ENCODE data around the gene CEACAM8.
"Not testable (repeated sequence)": the region's sequence is repeated elsewhere in the genome, so short reads cannot be mapped to it uniquely, and the experiment has no call there.

CEACAM8 gene

DNA sequence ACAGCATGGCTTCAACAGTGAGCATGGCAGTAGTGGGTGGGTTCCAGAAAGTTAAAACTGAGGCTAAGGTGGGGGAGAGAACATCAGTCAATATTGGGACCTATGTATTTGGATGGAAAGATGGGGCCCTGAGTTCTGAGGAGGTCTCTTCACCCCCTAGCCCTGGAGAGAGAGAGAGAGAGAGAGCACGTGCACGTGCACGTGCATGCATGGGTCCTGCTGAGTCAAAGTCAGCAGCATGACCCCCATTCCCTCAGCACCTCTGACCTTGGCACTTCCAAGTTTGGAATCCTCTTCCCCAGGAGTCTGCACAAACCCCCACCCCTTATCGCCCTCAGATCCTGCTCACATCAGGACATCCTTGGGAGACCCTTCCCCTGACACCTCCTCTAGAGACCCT, 34.0 kb downstream of the CEACAM8 start:
- no peaks in the 10 kb centered on the region for H3K4me1 ChIP-seq (ENCODE audit: control insufficient read depth, low read length)
- no peaks in the 10 kb centered on the region for H3K9me3 ChIP-seq (ENCODE audit: control insufficient read depth, insufficient read depth, low read length)
- H3K4me3 ChIP-seq (ENCODE audit: low read length) = no peak overlapping the region
- H3K79me2 ChIP-seq (ENCODE audit: control insufficient read depth, low read length) = no peaks in the 10 kb centered on the region
- H4K20me1 ChIP-seq (ENCODE audit: control insufficient read depth, insufficient read depth, low read depth, low read length) = no peaks in the 10 kb centered on the region
- H3F3A ChIP-seq (ENCODE audit: control insufficient read depth, insufficient read depth) = no peaks in the 10 kb centered on the region
- 0 out of 2 replicates have a peak, but pooled peaks cover 11% of the 10 kb centered on the region for H3K27me3 ChIP-seq (ENCODE audit: control insufficient read depth, low read length)
- no peak overlapping the region for H3K4me2 ChIP-seq (ENCODE audit: low read length)
- TF ChIP-seq EZH2phosphoT487 (IDR thresholded peaks at IDR 0.05; ENCODE audit: borderline replicate concordance, low read length) = no peak
- TF ChIP-seq, protein P1, sequence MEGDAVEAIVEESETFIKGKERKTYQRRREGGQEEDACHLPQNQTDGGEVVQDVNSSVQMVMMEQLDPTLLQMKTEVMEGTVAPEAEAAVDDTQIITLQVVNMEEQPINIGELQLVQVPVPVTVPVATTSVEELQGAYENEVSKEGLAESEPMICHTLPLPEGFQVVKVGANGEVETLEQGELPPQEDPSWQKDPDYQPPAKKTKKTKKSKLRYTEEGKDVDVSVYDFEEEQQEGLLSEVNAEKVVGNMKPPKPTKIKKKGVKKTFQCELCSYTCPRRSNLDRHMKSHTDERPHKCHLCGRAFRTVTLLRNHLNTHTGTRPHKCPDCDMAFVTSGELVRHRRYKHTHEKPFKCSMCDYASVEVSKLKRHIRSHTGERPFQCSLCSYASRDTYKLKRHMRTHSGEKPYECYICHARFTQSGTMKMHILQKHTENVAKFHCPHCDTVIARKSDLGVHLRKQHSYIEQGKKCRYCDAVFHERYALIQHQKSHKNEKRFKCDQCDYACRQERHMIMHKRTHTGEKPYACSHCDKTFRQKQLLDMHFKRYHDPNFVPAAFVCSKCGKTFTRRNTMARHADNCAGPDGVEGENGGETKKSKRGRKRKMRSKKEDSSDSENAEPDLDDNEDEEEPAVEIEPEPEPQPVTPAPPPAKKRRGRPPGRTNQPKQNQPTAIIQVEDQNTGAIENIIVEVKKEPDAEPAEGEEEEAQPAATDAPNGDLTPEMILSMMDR (IDR thresholded peaks at IDR 0.05; ENCODE audit: low read depth, low read length, poor library complexity, severe bottlenecking) = no peak
- no peak overlapping the region for H3K27ac ChIP-seq (ENCODE audit: low read depth, low read length)
- H3K36me3 ChIP-seq (ENCODE audit: control insufficient read depth, low read length) = no peaks in the 10 kb centered on the region
- H3K9me2 ChIP-seq (replicated peaks; ENCODE audit: control insufficient read depth, low read length) = no peaks in the 10 kb centered on the region

DNA sequence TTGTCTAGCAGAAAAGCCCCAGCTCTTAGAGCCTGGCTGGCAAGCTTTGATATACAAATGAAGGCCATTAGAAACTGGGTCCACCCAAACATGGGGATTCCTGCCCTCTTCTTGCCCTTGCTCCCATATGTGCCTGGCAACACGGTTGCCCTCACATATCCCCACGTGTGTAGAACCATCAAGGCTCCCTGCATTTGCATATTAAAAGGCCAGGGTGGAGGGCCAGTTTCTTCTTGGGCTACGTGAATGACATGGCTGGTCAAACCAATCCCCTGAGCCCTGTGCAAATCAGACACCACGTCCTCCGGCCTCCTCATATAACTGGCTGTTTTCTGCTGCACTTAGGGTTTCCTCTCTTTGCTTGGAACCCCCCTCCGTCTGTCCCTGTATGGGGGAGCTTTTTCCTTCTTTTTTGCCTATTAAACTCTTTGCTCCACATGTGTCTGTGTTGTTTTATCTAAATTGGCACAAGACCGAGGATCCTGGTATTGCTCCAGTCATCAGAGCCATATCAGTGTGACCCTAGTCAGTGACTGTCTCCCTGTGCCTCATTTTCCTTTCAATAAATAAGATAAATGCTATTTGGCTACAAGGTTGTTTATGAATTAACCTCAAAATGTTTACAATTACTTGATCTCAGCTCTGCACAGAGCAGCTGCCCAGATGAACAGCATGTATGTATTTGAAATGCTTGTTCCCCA, 36.1 kb downstream of the CEACAM8 start:
- Histone ChIP-seq H3K9me2 (replicated peaks; ENCODE audit: control insufficient read depth, low read length) (no peaks in the 10 kb centered on the region), H3K27ac (ENCODE audit: low read depth, low read length) (no peak overlapping the region), H4K20me1 (ENCODE audit: control insufficient read depth, insufficient read depth, low read depth, low read length) (no peaks in the 10 kb centered on the region), H3K79me2 (ENCODE audit: control insufficient read depth, low read length) (no peaks in the 10 kb centered on the region), H3K36me3 (ENCODE audit: control insufficient read depth, low read length) (no peaks in the 10 kb centered on the region), H3K4me2 (ENCODE audit: low read length) (no peak overlapping the region), H3F3A (ENCODE audit: control insufficient read depth, insufficient read depth) (no peaks in the 10 kb centered on the region), H3K4me1 (ENCODE audit: control insufficient read depth, low read length) (no peaks in the 10 kb centered on the region), H3K9me3 (ENCODE audit: control insufficient read depth, insufficient read depth, low read length) (no peaks in the 10 kb centered on the region), H3K4me3 (ENCODE audit: low read length) (no peak overlapping the region), H3K27me3 (ENCODE audit: control insufficient read depth, low read length) (peaks cover 12% of the 10 kb centered on the region; the same call in 1 of the 2 replicates)
- TF ChIP-seq, protein P1 (IDR thresholded peaks at IDR 0.05; ENCODE audit: low read depth, low read length, poor library complexity, severe bottlenecking) = no peak
- no peak for TF ChIP-seq EZH2phosphoT487 (IDR thresholded peaks at IDR 0.05; ENCODE audit: borderline replicate concordance, low read length)

DNA sequence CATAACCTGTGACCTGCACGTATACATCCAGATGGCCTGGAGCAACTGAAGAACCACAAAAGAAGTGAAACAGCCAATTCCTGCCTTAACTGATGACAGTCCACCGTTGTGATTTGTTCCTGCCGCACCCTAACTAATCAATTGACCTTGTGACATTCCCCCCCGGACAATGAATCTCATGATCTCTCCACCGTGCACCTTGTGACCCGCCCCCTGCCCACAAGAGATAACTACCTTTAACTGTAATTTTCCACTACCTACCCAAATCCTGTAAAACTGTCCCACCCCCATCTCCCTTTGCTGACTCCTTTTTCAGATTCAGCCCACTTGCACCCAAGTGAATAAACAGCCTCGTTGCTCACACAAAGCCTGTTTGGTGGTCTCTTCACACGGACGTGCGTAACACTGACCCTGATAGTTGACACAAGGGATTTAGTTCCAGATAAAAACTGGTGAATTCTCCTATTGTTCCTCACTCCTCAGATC, 37.3 kb downstream of the CEACAM8 start:
- H4K20me1 ChIP-seq (ENCODE audit: control insufficient read depth, insufficient read depth, low read depth, low read length); H3K9me2 ChIP-seq (replicated peaks; ENCODE audit: control insufficient read depth, low read length); H3K4me3 ChIP-seq (ENCODE audit: low read length); H3F3A ChIP-seq (ENCODE audit: control insufficient read depth, insufficient read depth); H3K36me3 ChIP-seq (ENCODE audit: control insufficient read depth, low read length); H3K4me1 ChIP-seq (ENCODE audit: control insufficient read depth, low read length); H3K9me3 ChIP-seq (ENCODE audit: control insufficient read depth, insufficient read depth, low read length); H3K4me2 ChIP-seq (ENCODE audit: low read length); H3K27ac ChIP-seq (ENCODE audit: low read depth, low read length); H3K79me2 ChIP-seq (ENCODE audit: control insufficient read depth, low read length): not testable (repeated sequence)
- H3K27me3 ChIP-seq (ENCODE audit: control insufficient read depth, low read length) = peaks cover 12% of the 10 kb centered on the region; the same call in 1 of the 2 replicates

DNA sequence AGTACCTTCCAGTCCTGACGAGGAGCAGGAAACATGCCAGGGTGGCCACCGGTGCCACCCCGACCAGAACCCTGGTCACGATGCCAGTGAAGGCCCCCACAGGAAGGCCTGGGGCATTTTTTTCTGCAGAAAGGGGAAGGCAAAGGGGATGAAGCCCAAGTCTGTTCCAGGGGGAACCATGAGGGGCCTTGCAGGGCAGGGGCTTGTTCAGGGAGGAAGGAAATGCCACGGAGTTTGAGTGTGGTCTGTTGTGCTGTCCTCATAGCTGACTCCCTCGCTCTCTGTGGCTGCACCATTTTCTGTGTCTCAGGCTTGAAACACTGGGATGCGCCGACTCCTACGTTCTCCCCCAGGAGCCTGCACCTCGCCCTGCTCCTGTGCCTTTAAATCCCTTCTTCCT, 38.9 kb downstream of the CEACAM8 start:
- no peaks in the 10 kb centered on the region for H3K9me3 ChIP-seq (ENCODE audit: control insufficient read depth, insufficient read depth, low read length)
- H3K4me2 ChIP-seq (ENCODE audit: low read length) = no peak overlapping the region
- peaks cover 10% of the 10 kb centered on the region; the same call in 1 of the 2 replicates for H3K27me3 ChIP-seq (ENCODE audit: control insufficient read depth, low read length)
- no peak for TF ChIP-seq EZH2phosphoT487 (IDR thresholded peaks at IDR 0.05; ENCODE audit: borderline replicate concordance, low read length)
- TF ChIP-seq, protein P1 (IDR thresholded peaks at IDR 0.05; ENCODE audit: low read depth, low read length, poor library complexity, severe bottlenecking) = no peak
- H3K4me3 ChIP-seq (ENCODE audit: low read length) = no peak overlapping the region
- no peaks in the 10 kb centered on the region; the same call in 1 of the 2 replicates for H3K4me1 ChIP-seq (ENCODE audit: control insufficient read depth, low read length)
- no peaks in the 10 kb centered on the region for H4K20me1 ChIP-seq (ENCODE audit: control insufficient read depth, insufficient read depth, low read depth, low read length)
- no peak overlapping the region for H3K27ac ChIP-seq (ENCODE audit: low read depth, low read length)
- no peaks in the 10 kb centered on the region for H3K79me2 ChIP-seq (ENCODE audit: control insufficient read depth, low read length)
- no peaks in the 10 kb centered on the region for H3K36me3 ChIP-seq (ENCODE audit: control insufficient read depth, low read length)
- no peaks in the 10 kb centered on the region for H3K9me2 ChIP-seq (replicated peaks; ENCODE audit: control insufficient read depth, low read length)
- H3F3A ChIP-seq (ENCODE audit: control insufficient read depth, insufficient read depth) = no peaks in the 10 kb centered on the region

Data from DOHH2 (cell line).